Hematopoietic multipotent progenitor cell treated with erythropoietin and hydrocortisone succinate and interleukin-3 and kit ligand, for 15 days (in vitro differentiated cells): ENCODE measurements around the gene DYNC1H1.
"Not testable (repeated sequence)": the region's sequence is repeated elsewhere in the genome, so short reads cannot be mapped to it uniquely, and the experiment has no call there.

Source experiments
- DNase-seq: peaks from one replicate; pipeline ENCODE4 v3.0.0-alpha.2; 2015; ENCODE audit warnings: low spot score

DYNC1H1 gene

DNA sequence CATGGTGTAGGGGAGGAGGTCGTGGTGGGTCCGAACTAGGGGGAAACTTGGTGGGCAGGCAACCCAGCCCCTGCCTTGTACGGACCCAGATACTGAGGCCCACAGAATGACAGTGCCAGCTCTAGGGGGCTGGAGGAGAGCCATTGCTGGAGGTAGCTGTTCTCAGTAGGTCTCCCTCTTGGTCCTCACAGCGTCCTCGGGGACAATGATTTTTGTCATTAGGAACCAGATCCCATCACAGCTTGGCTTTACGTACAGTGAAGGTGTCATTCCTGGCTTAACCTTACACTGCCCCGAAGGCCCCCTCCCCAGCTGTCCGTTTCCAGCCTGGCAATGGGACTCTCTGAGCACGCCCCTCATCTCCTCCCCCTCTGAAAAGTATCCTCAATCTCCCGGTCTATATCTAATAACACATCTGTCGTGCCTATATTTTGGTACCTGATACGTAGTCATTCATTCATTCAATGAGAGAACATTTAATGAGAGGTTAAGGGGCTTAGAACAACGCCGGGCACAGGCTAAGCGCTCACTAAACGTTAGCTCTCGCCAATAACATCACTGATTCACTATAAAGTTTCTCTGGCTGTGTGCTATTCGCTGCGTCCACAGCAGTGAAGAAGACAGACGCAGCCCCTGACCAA, 597 bp upstream of the DYNC1H1 start:
- DNase-seq, result no peak

DNA sequence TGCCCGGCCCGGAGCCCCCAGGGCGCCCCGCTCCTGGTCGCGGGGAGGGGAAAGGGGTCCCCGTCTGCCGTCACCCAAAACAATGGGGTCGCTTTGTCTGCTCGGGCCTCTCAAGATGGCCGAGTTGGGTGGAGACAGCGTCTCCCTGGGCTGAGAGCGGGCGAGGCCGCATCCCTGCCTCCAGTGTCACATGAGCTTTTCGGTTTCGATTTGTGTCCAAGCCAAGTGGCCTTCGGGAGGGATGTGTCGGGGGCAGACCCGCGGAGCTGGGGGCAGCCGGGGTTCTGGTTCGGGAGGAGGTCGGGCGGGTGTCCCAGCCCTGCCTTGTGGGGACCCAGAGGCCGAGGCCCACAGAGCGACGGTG, 790 bp downstream of the DYNC1H1 start:
- peak; percentile 76 for DNase-seq

DNA sequence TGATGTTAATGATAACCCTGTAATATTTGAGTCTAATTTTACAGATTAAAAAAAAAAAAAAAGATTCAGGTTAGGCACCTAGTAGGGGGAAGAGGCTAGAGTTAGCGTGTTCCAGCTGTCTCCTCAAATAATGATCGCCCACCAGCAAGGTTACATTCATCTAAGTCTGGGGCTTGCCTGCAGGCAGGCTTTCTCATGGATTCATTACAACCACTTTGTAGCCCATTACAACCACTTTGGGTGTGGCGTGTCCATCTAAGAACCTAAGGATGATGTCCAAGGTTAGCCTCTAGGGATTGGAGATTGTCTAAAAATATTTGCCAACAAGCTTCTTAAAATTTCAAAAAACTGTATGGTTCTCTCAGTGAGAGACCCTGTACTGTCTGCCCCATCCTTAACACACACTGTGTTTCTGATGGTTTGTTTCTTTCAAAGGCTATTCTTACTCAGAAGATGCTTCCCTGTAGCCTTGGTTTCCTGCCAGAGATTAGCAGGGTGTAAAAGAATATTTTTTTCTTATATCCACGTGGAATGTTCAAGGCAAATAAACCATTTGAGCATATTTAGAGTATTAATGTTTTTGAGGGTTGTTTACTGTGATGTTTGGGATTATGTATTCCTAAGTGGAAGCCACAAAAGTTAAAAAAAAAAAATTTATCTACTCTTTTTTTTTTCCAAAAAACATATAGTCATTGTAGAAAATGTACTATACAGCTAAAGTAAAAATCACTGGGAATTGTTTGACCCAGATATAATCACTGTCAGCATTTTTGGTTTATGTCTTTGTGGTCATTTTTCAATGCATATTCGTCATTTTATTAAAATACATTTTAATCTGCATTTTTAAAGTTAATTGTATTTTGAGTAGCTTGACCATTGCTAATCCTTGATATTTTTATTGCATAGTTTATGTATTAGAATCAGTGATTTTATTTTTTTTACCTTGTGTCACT, 1.7 kb downstream of the DYNC1H1 start:
- DNase-seq, result no peak

DNA sequence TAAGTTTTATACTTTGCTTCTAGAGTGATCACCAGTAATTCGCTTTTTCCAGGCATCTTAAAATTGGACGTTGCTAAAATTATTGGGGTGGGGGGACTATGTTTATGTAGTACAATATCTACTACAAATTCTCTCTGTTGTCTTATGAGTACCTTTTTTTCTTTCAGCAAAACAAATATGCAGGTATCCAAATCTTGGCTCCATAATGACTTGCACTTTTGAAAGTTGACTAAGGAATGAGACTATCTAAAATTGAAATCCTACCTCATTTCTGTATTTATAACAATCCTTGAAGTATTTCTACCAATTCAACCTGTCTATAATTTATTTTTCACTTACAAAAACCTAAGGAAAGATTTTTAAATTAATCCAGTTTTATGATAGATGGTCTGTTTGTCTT, 2.4 kb downstream of the DYNC1H1 start:
- no peak for DNase-seq

DNA sequence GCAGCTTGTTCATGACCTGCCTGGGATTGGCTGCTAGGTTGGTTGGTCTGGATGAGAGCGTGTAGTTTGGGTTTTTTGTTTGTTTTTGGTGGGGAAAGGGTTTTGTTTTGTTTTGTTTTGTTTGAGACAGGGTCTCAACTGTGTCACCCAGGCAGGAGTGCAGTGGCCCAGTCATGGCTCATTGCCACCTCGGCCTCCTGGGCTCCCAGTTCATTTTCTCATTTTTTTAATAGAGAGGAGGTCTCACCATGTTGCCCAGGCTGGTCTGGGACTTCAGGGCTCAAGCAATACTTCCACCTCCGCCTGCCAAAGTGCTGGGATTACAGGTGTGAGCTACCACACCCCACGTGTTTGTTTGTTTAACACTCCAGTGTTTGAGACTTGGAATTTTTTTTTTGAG, 3.8 kb downstream of the DYNC1H1 start:
- no peak for DNase-seq

DNA sequence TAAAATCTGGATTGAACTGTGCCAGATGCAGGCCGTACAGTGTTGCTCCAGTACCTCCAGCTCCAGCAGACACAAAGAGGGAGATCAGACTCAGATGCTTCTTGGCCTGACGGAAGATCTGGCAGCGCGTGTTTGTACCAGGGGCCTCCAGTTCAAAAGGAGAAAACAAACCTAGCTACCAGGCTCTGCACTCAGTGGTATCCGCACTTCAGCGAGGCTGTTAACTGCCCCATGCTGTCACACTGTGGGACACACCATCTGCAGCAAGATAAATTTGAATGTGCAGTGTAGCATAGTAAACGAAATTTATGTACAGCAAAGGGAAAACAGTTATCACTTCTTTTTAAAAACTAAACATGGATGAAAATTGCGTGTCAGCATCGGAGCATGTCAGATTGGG, 5.1 kb downstream of the DYNC1H1 start:
- no peak for DNase-seq

DNA sequence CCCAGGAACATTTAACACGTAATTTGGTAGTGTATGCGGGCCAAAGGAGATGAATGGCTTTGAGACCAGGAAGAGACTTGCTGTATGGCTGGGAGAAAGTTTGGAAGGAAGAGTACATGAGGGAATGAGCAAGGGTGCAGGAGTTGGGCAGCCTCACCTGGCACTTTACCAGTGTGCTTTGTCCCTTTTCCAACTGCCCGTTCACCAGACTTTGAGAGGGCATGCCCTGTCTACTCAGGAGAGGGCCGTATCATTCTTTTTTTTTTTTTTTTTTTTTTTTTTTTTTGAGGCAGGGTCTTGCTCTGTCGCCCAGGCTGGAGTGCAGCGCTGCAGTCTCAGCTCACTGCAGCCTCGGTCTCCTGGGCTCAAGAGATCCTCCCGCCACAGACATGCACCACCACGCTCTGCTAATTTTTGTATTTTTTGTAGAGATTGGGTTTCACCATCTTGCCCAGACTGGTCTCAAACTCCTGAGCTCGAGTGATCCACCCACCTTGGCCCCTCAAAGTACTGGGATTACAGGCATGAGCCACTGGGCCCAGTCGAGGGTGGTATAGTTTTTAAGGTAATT, 6.5 kb downstream of the DYNC1H1 start:
- no peak for DNase-seq

DNA sequence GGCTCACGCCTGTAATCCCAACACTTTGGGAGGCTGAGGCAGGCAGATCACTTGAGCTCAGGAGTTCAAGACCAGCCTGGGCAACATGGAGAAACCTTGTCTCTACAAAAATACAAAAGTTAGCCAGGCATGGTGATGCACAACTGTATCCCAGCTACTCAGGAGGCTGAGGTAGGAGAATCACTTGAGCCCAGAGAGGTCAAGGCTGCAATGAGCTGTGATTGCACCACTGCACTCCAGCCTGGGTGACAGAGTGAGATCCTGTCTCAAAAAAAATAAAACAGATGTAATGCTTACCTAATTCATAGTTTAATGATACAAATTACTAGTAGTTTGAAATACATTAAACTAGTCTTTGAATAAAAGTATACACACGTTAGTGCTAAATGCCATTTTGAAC, 7.1 kb downstream of the DYNC1H1 start:
- not testable (repeated sequence) for DNase-seq

DNA sequence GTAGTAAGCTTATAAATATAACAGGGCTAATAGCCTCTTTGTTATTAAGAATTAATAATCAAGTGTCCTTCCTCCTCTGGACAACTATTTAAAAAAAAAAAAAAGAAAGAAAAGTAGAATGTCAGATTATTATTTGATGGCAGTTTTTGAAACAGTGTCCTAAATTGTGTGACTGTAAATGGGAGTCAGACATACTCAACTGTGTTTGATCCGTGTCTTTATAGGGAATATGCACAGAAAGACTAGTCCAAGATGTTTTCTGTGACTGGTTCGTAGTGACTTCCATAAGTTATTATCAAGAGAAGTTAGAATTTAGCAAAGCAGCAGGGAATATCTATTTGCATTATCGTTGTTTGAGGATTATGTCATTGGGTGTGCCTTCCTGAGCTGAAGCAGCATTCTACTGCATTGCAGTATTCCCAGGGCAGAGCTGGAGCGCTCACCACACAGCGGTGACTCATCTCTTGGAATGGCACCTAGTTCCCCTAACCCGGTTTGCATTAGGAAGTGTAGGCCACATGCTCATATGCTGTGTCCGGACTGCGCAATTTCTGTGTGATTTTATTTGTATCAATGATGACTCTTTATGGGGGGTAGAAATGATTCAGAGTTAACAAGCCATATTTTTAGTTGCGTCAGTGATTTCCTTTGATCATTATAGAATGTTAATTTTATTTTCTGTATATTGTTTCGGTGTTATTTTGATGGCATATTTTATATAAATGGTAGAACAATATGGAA, 7.9 kb downstream of the DYNC1H1 start:
- no peak for DNase-seq

DNA sequence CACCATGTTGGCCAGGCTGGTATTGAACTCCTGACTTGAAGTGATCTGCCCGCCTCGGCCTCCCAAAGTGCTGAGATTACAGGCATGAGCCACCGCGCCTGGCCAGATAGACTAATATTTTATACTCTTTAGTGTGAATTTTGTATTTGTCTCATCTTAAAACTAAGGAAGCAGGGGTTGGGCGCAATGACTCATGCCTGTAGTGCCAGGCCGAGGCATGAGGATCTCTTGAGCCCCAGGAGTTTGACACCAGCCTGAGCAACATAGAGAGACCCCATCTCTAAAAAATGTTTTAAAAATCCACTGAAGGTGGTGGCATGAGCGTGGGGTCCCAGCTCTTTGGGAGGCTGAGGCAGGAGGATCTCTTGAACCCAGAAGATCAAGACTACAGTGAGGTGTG, 9.0 kb downstream of the DYNC1H1 start:
- DNase-seq, result no peak

DNA sequence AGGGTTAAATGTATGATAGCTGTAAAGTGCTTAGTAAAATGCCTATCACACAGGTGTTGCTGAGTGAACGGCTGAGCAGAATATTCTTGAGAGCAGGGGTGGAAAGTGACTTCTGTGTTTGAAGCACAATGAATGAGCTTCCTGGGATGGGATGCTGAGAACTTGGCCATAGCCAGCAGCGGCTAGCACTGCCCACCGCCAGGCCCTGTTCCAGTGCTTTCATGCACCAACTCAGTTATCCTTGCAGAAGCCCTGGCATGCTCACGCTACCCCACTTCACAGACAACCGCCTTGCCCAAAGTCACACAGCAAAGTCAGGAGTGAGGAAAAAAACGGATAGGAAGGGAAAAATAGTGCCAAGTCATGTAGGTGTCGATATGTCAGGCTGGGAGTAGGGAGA, 10.9 kb downstream of the DYNC1H1 start:
- no peak for DNase-seq

DNA sequence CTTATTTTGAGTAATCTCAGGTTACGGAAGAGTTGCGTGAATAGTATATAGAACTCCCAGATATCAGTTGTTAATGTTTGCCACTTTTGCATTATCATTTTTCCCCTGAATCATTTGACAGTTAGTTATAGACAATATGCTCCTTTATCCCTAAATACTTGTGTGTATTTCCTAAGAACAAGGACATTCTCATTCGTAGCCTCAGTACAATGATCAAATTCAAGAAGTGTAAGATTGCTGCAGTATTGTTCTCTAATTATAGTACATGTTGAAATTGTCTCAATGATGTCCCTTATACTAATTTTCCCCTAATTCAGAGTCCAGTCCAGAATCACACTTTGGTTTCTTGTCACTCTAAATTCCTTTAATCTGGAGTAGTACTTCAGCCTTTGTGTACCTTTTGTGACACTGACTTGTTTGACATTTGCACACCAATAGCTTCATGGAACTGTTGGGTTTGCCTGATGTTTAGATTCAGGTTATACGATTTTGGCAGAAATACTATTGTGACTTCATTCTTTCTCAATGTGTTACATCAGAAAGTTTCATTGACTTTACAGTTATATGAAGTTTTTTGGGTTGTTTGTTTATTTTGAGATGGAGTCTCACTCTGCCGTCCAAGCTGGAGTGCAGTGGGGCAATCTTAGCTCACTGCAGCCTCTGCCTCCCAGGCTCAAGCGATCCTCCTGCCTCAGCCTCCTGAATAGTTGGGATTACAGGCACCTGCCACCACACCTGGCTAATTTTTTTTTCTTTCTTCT, 13.1 kb downstream of the DYNC1H1 start:
- DNase-seq, result no peak

DNA sequence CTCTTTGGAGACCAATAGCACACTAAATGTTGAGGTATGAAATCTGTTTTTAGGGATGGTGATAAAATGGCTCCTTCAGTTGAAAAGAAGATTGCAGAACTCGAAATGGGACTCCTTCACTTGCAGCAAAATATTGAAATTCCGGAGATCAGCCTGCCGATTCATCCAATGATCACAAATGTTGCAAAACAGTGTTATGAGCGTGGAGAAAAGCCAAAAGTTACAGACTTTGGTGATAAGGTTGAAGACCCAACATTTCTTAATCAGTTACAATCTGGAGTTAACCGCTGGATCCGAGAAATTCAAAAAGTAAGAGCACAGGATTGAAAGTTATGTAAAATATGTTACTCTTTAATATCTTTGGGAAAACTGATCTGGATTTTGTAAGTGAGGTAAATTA, 15.3 kb downstream of the DYNC1H1 start:
- no peak for DNase-seq

DNA sequence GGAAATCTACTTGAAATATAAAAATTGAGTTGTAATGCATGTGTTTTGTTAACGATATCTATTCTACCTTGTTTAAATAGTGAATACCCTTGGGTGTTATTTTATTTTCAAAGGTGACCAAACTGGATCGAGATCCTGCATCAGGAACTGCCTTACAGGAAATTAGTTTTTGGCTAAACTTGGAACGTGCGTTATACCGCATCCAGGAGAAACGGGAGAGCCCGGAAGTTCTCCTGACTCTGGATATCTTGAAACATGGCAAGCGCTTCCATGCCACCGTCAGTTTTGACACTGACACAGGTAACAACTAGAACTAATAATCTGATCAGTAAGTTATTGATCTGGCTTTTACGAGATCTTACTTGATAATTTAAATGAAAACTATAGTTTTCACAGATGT, 15.9 kb downstream of the DYNC1H1 start:
- no peak for DNase-seq

DNA sequence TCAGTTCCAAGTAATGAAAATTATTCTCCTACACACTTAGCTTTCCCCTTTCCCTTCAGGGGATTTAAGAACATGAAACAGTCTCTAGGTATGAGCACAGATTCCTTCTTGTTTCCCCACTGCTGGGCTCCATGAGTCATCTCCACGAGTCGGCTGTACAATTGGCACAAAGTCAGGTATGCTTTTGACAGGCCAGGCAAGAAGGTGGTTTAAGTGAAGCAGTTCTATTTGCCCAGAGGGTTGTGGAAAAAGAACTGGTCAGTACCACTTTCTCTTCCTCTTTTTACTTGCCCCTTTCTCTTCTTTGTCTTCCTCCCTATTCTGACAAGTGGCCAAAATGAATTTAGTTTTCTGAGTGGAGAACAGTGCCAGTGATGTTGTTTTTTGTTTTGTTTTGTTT, 16.3 kb downstream of the DYNC1H1 start:
- no peak for DNase-seq

DNA sequence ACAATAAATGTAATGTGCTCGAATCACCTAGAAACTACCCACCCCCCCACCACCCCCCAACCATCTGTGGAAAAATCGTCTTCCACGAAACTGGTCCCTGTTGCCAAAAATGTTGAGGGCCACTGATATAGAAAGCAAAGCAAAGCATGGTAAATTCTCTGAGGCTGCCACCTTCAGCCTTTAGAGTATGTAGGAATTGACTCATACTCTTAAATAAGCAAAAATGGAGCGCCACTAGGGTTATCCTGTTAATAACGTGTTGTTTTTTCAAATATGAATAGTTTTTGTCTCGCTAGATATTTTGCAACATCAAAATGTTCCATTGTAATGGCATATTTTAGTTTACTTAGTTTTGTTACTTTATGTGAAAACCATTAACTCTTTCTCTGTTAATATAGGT, 18.2 kb downstream of the DYNC1H1 start:
- no peak for DNase-seq

DNA sequence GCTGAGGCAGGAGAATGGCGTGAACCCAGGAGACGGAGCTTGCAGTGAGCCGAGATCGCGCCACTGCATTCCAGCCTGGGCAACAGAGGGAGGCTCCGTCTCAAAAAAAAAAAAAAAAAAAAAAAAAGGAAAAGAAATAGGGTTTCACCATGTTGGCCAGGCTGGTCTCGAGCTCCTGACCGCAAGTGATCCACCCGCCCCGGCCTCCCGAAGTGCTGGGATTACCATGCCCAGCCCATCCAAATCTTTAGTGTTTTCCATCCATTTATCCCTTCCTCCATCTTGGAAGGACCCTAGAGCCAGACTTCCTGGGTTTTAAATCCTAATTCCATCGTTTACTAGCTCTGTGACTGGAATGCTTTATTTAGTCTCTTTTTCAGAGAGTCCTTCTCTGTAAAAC, 20.5 kb downstream of the DYNC1H1 start:
- DNase-seq, result not testable (repeated sequence)

DNA sequence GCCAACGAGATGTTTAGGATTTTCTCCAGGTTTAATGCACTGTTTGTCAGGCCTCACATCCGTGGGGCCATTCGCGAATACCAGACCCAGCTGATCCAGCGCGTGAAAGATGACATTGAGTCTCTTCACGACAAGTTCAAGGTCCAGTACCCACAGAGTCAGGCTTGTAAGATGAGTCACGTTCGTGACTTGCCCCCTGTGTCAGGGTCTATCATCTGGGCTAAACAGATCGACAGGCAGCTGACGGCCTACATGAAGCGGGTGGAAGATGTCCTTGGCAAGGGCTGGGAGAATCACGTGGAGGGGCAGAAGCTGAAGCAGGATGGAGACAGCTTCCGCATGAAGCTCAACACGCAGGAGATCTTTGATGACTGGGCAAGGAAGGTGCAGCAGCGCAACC, 21.6 kb downstream of the DYNC1H1 start:
- DNase-seq, result no peak

DNA sequence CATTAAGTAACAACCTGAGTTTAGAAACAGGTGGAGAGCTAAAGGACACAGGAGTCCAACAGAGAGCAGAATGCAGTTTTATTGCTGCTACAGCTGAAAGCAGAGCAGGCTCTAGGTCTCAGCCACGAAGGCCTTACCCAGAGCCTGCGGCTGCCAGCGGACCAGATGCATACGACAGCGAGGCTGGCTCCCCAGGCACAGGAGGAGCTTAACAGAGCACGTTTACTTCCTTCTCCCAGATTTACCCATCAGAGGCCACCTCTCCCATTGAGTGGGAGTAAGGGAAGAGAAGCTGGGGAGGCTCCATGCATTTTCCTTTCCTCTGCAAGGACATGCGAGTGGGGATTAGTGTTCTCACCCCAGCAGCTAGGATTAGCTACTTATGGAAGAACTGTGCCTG, 22.6 kb downstream of the DYNC1H1 start:
- no peak for DNase-seq

DNA sequence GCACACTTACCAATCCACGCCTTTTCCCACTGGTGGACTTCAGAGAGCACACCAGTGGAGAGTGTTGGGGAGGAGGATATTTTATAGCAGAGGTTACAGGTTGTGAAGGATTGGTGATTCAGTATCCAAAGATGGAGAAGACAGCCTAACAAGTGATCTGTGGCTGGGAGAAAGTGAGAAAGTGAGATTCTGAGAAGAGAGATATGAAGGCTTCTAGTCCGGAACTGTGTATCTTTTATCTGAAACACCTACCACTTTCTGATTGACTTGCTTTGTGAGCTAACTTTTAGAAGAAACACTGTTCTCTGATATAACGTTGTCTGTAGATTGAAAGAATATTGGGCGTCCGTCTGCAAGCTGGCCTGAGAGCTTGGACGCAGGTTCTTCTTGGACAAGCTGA, 24.0 kb downstream of the DYNC1H1 start:
- DNase-seq, result no peak

DNA sequence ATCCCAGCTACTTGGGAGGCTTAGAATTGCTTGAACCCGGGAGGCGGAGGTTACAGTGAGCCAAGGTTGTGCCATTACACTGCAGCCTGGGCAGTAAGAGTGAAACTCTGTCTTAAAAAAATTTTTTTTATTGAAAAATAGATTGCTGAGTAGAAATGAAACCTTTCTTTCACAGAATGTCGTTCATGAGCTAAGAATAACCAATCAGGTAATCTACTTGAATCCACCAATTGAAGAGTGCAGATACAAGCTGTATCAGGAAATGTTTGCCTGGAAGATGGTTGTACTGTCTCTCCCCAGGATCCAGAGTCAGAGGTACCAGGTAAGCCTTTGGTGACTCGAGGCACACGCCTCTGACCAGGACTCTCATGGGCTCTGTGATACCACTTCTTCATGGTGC, 27.0 kb downstream of the DYNC1H1 start:
- DNase-seq, result no peak

DNA sequence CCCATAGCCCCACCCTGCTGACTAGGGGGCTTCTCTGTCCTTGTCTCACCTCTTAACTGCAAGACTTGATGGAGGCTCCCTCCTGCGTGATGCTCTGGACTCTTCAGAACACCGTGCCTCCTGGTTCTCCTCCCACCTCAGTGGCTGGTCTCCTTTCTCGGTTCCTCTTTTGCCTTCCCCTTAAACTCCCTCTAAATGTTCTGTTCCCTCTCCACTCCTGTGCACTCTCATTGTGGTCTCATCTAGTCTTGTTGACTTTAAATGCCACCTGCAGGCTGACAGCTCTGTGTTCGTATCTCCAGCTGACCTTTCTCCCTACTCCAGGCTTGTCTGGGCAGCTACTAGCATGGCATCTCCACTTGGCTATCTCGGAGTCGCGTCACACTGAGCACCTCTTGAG, 28.3 kb downstream of the DYNC1H1 start:
- DNase-seq, result no peak
